H9 (cell line): ENCODE data around the gene KRT79. TPM values are rescaled to one million over a fixed set of nuclear protein-coding genes. Genes with fewer than 3 reads are reported as not detected.

ENCODE experiments used
- DNase-seq: peaks from one replicate; pipeline ENCODE4 v3.0.0-alpha.2; 2017
- H2AFZ ChIP-seq: one replicate; pipeline ENCODE4 v1.6.1; 2013; ENCODE audit warnings: mild to moderate bottlenecking, low read length, control low read depth, moderate library complexity
- H2AK5ac ChIP-seq: 2 replicates; pipeline ENCODE4 v1.6.1; 2013; ENCODE audit warnings: low read length, control low read depth, mixed read lengths; ENCODE audit not compliant: insufficient read length
- H2BK120ac ChIP-seq: one replicate; pipeline ENCODE4 v1.6.1; 2013; ENCODE audit warnings: low read depth, mild to moderate bottlenecking, low read length, control low read depth, inconsistent platforms; ENCODE audit not compliant: poor library complexity, severe bottlenecking
- H2BK12ac ChIP-seq: 2 replicates; pipeline ENCODE4 v1.6.1; 2013; ENCODE audit warnings: low read length, control low read depth, mixed read lengths, low read depth; ENCODE audit not compliant: insufficient read length
- H2BK15ac ChIP-seq: 2 replicates; pipeline ENCODE4 v1.6.1; 2013; ENCODE audit warnings: low read depth, low read length, control low read depth
- H2BK20ac ChIP-seq: one replicate; pipeline ENCODE4 v1.6.1; 2013; ENCODE audit warnings: low read depth, mild to moderate bottlenecking, low read length, control low read depth, inconsistent platforms; ENCODE audit not compliant: poor library complexity, severe bottlenecking
- H2BK5ac ChIP-seq: 2 replicates; pipeline ENCODE4 v1.6.1; 2013; ENCODE audit warnings: low read length, control low read depth, mixed read lengths; ENCODE audit not compliant: insufficient read length
- H3K14ac ChIP-seq: 2 replicates; pipeline ENCODE4 v1.6.1; 2013; ENCODE audit warnings: low read length, control low read depth; ENCODE audit not compliant: insufficient read depth
- H3K18ac ChIP-seq: 2 replicates; pipeline ENCODE4 v1.6.1; 2013; ENCODE audit warnings: low read depth, mild to moderate bottlenecking, mixed read lengths, low read length, control low read depth; ENCODE audit not compliant: insufficient read length
- H3K23ac ChIP-seq: 2 replicates; pipeline ENCODE4 v1.6.1; 2013; ENCODE audit warnings: low read length, control low read depth, mixed read lengths, low read depth; ENCODE audit not compliant: insufficient read length
- H3K23me2 ChIP-seq: 2 replicates; pipeline ENCODE4 v1.6.1; 2013; ENCODE audit warnings: low read depth, mild to moderate bottlenecking, mixed read lengths, low read length, control low read depth; ENCODE audit not compliant: insufficient read length, poor library complexity, severe bottlenecking
- H3K27ac ChIP-seq: 2 replicates; pipeline ENCODE4 v1.5.1; 2013; ENCODE audit warnings: low read length, control low read depth, mixed read lengths, low read depth; ENCODE audit not compliant: insufficient read length
- H3K27me3 ChIP-seq: 2 replicates; pipeline ENCODE4 v1.6.1; 2013; ENCODE audit warnings: low read length, control low read depth, inconsistent platforms; ENCODE audit not compliant: insufficient read depth
- H3K4ac ChIP-seq: 2 replicates; pipeline ENCODE4 v1.6.1; 2013; ENCODE audit warnings: low read depth, mild to moderate bottlenecking, control low read depth, inconsistent platforms, low read length, moderate library complexity
- H3K4me1 ChIP-seq: 2 replicates; pipeline ENCODE4 v1.6.1; 2013; ENCODE audit warnings: low read length, control low read depth, inconsistent platforms; ENCODE audit not compliant: insufficient read depth
- H3K4me2 ChIP-seq: 2 replicates; pipeline ENCODE4 v1.6.1; 2013; ENCODE audit warnings: low read length, control low read depth, mixed read lengths; ENCODE audit not compliant: insufficient read length, insufficient read depth
- H3K56ac ChIP-seq: 2 replicates; pipeline ENCODE4 v1.6.1; 2013; ENCODE audit warnings: low read depth, mild to moderate bottlenecking, mixed read lengths, low read length, control low read depth; ENCODE audit not compliant: insufficient read length
- H3K79me1 ChIP-seq: 2 replicates; pipeline ENCODE4 v1.6.1; 2013; ENCODE audit warnings: low read depth, mild to moderate bottlenecking, moderate library complexity, low read length, control low read depth, inconsistent platforms; ENCODE audit not compliant: insufficient read depth, poor library complexity, severe bottlenecking
- H3K79me2 ChIP-seq: 2 replicates; pipeline ENCODE4 v1.6.1; 2013; ENCODE audit warnings: low read length, control low read depth, inconsistent platforms; ENCODE audit not compliant: insufficient read depth
- H3K9ac ChIP-seq: 2 replicates; pipeline ENCODE4 v1.6.1; 2013; ENCODE audit warnings: low read length, control low read depth, mixed read lengths; ENCODE audit not compliant: insufficient read length; ENCODE audit errors: extremely low read depth
- H3K9me3 ChIP-seq: one replicate; pipeline ENCODE4 v1.6.1; 2013; ENCODE audit warnings: low read depth, low read length, inconsistent platforms; ENCODE audit not compliant: control insufficient read depth
- H3T11ph ChIP-seq: one replicate; pipeline ENCODE4 v1.6.1; 2013; ENCODE audit warnings: mild to moderate bottlenecking, low read length, control low read depth, inconsistent platforms
- H4K20me1 ChIP-seq: one replicate; pipeline ENCODE4 v1.6.1; 2013; ENCODE audit not compliant: control insufficient read depth, insufficient read length, insufficient read depth
- H4K5ac ChIP-seq: 2 replicates; pipeline ENCODE4 v1.6.1; 2013; ENCODE audit warnings: low read depth, mild to moderate bottlenecking, mixed read lengths, low read length, control low read depth; ENCODE audit not compliant: insufficient read length
- H4K8ac ChIP-seq: replicated peaks from 2 replicates; pipeline ENCODE4 v1.6.1; 2013; ENCODE audit warnings: low read length, control low read depth, mixed read lengths, low read depth; ENCODE audit not compliant: insufficient read length
- H4K91ac ChIP-seq: 2 replicates; pipeline ENCODE4 v1.6.1; 2013; ENCODE audit warnings: low read depth, mild to moderate bottlenecking, moderate library complexity, mixed read lengths, low read length, control low read depth; ENCODE audit not compliant: insufficient read length
- H3K27ac Mint-ChIP-seq, 3 experiments: 2 replicates in 2 of 3; 3 replicates in 1 of 3; pipeline ENCODE4 v1.8.0; 2020 to 2021; ENCODE audit warnings: mixed read lengths in 3 of 3, mild to moderate bottlenecking in 1 of 3, moderate library complexity in 1 of 3
- H3K27me3 Mint-ChIP-seq: 2 replicates; pipeline ENCODE4 v1.8.0; 2021; ENCODE audit warnings: low read depth, mild to moderate bottlenecking, moderate library complexity, mixed read lengths
- H3K36me3 Mint-ChIP-seq, 3 experiments: 2 replicates in 2 of 3; 3 replicates in 1 of 3; pipeline ENCODE4 v1.8.0; 2020 to 2021; ENCODE audit warnings: low read depth in 3 of 3, mixed read lengths in 3 of 3; ENCODE audit not compliant: insufficient read depth in 1 of 3
- H3K4me1 Mint-ChIP-seq, 2 experiments: 2 replicates each; pipeline ENCODE4 v1.8.0; 2020; ENCODE audit warnings: mixed read lengths in 2 of 2
- H3K4me3 Mint-ChIP-seq, 2 experiments: 2 replicates in 1 of 2; 3 replicates in 1 of 2; pipeline ENCODE4 v1.8.0; 2020 to 2021; ENCODE audit warnings: mild to moderate bottlenecking in 2 of 2, mixed read lengths in 2 of 2, moderate library complexity in 1 of 2
- H3K9me3 Mint-ChIP-seq, 2 experiments: 2 replicates in 1 of 2; 3 replicates in 1 of 2; pipeline ENCODE4 v1.8.0; 2020; ENCODE audit warnings: mild to moderate bottlenecking in 2 of 2, mixed read lengths in 2 of 2, moderate library complexity in 1 of 2
- CTCF ChIP-seq: fragments of 200-600 bp; sonication (generic); conservative IDR thresholded peaks from 3 replicates; pipeline ENCODE4 v1.8.0; 2021; ENCODE audit warnings: antibody characterized with exemption, mild to moderate bottlenecking
- WGBS: extraction: QIAGEN DNeasy Blood & Tissue Kit; methylation state at CpG from one replicate; pipeline ENCODE4 v1.1.7; 2013; ENCODE audit warnings: missing lambda C conversion rate, low lambda C conversion rate, mixed read lengths; ENCODE audit not compliant: insufficient read length; ENCODE audit errors: extremely low coverage; 5-methylcytosine and 5-hydroxymethylcytosine counted together
- total RNA-seq: library from RNA; stranded (reverse); gene quantifications from 2 replicates; pipeline ENCODE4 v1.2.1, GENCODE V29; 2021

KRT79 gene
- total RNA-seq, 1 experiment from 2014 or later = not detected

DNA sequence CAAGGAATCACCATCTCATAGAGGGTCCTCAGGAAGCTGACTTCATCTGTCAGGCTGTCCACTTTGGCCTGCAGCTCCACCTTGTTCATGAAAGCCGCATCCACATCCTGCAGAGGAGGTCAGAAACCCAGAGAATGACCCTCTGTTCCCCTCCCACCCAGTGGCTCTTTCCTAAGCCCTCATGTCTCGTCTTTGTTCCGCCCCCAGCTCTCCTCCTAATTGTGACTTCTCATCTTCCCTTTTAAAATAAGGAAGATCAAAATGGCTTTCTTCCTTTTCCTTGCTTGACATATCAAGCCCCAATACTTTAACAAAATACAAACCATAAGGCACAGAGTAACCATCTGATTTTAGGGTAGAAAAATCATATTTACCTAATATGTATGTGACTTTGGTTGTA is 61.3 kb downstream of the KRT79 start:
- Histone ChIP-seq H2BK120ac (no peak overlapping the region), H2AK5ac (no peak overlapping the region), H3K23ac (no peak overlapping the region), H3K4ac (no peak overlapping the region), H3K79me1 (no peaks in the 10 kb centered on the region), H3K79me2 (no peaks in the 10 kb centered on the region), H3K4me2 (no peak overlapping the region), H3K4me1 (no peaks in the 10 kb centered on the region), H3K27ac (no peak overlapping the region), H2BK5ac (no peak overlapping the region), H3K14ac (no peak overlapping the region), H3K18ac (no peak overlapping the region), H2BK20ac (no peak overlapping the region), H4K5ac (no peak overlapping the region), H4K8ac (no peak overlapping the region), H3K9me3 (no peaks in the 10 kb centered on the region), H3K23me2 (no peaks in the 10 kb centered on the region), H3T11ph (no peak overlapping the region), H3K27me3 (no peaks in the 10 kb centered on the region), H2BK15ac (no peak overlapping the region), H3K56ac (no peak overlapping the region), H3K9ac (no peak overlapping the region), H4K91ac (no peak overlapping the region), H2AFZ (no peak overlapping the region), H2BK12ac (no peak overlapping the region), H4K20me1 (no peaks in the 10 kb centered on the region)
- Mint-ChIP-seq H3K9me3 (no peaks in the 10 kb centered on the region; a peak in 1 of 5 replicates), H3K27ac (no peak overlapping the region), H3K4me1 (no peaks in the 10 kb centered on the region), H3K4me3 (no peak overlapping the region), H3K36me3 (no peaks in the 10 kb centered on the region), H3K27me3 (peaks cover 10% of the 10 kb centered on the region)
- no peak for TF ChIP-seq CTCF
- no peak for DNase-seq
- WGBS = no CpG with 5 or more reads among the region's 3 CpGs
